Measurements from ENCODE around the gene RAPGEF4.

The RAPGEF4 gene

GRCh38 chr2:172830482-172830881 lies 94.8 kb downstream of the RAPGEF4 start:
- no peak for DNase-seq

GRCh38 chr2:172833898-172834297 lies 98.3 kb downstream of the RAPGEF4 start:
- DNase-seq = no peak

- DNase-seq = no peak
Observed at GRCh38 chr2:172834881-172835280, 99.2 kb downstream of the RAPGEF4 start.

- DNase-seq = no peak
Observed at GRCh38 chr2:172836347-172836821, 100.7 kb downstream of the RAPGEF4 start.

GRCh38 chr2:172836827-172837226 lies 101.2 kb downstream of the RAPGEF4 start:
- no peak for DNase-seq

GRCh38 chr2:172839446-172839845 lies 103.8 kb downstream of the RAPGEF4 start:
- DNase-seq = no peak

- no peak for DNase-seq
Observed at GRCh38 chr2:172842511-172843265, 107.0 kb downstream of the RAPGEF4 start.

GRCh38 chr2:172843266-172843582 lies 107.6 kb downstream of the RAPGEF4 start:
- DNase-seq = no peak

- DNase-seq = no peak
Observed at GRCh38 chr2:172843902-172844715, 108.5 kb downstream of the RAPGEF4 start.

- DNase-seq = no peak
Observed at GRCh38 chr2:172845028-172845630, 109.5 kb downstream of the RAPGEF4 start.

- DNase-seq = no peak
Observed at GRCh38 chr2:172846551-172846950, 110.9 kb downstream of the RAPGEF4 start.

- DNase-seq = no peak
Observed at GRCh38 chr2:172847188-172847587, 111.5 kb downstream of the RAPGEF4 start.

- DNase-seq = no peak
Observed at GRCh38 chr2:172848519-172848918, 112.9 kb downstream of the RAPGEF4 start.

GRCh38 chr2:172849519-172850217 lies 114.0 kb downstream of the RAPGEF4 start:
- DNase-seq = no peak

- no peak for DNase-seq
Observed at GRCh38 chr2:172855588-172855987, 119.9 kb downstream of the RAPGEF4 start.

- DNase-seq = no peak
Observed at GRCh38 chr2:172856606-172857005, 121.0 kb downstream of the RAPGEF4 start.

- DNase-seq = no peak
Observed at GRCh38 chr2:172858473-172858745, 122.8 kb downstream of the RAPGEF4 start.

- DNase-seq = no peak
Observed at GRCh38 chr2:172859581-172860335, 124.1 kb downstream of the RAPGEF4 start.

- no peak for DNase-seq
Observed at GRCh38 chr2:172860336-172860707, 124.7 kb downstream of the RAPGEF4 start.

- no peak for DNase-seq
Observed at GRCh38 chr2:172861098-172861497, 125.5 kb downstream of the RAPGEF4 start.

- no peak for DNase-seq
Observed at GRCh38 chr2:172861656-172862476, 126.2 kb downstream of the RAPGEF4 start.

GRCh38 chr2:172863341-172863740 lies 127.7 kb downstream of the RAPGEF4 start:
- DNase-seq = no peak
